Neural crest cell (in vitro differentiated cells): ENCODE measurements around the gene ABCA1. TPM values are rescaled to one million over a fixed set of nuclear protein-coding genes. Genes with fewer than 3 reads are reported as not detected.

Experiments used
- DNase-seq: peaks from one replicate; pipeline ENCODE4 v3.0.0; 2021; ENCODE audit warnings: low read depth, mixed read lengths, low spot score
- H3K27ac Mint-ChIP-seq: one replicate; pipeline ENCODE4 v1.8.0; 2021; ENCODE audit warnings: mild to moderate bottlenecking, mixed read lengths; ENCODE audit not compliant: unreplicated experiment
- H3K27me3 Mint-ChIP-seq: 2 replicates; pipeline ENCODE4 v1.8.0; 2021; ENCODE audit warnings: low read depth, mild to moderate bottlenecking, mixed read lengths
- H3K36me3 Mint-ChIP-seq: 2 replicates; pipeline ENCODE4 v1.8.0; 2021; ENCODE audit warnings: low read depth, mild to moderate bottlenecking, mixed read lengths
- H3K4me1 Mint-ChIP-seq: 2 replicates; pipeline ENCODE4 v1.8.0; 2021; ENCODE audit warnings: mixed read lengths
- H3K4me3 Mint-ChIP-seq: one replicate; pipeline ENCODE4 v1.8.0; 2021; ENCODE audit warnings: mild to moderate bottlenecking, mixed read lengths
- H3K9me3 Mint-ChIP-seq: 2 replicates; pipeline ENCODE4 v1.8.0; 2021; ENCODE audit warnings: mixed read lengths
- total RNA-seq: library from RNA; stranded (reverse); gene quantifications from 2 replicates; pipeline ENCODE4 v1.2.1, GENCODE V29; 2021
- TF ChIP-seq, protein P1 (sequence below): fragments of 200-600 bp; sonication (generic); conservative IDR thresholded peaks from 2 replicates; pipeline ENCODE4 v1.5.0; 2021; ENCODE audit warnings: antibody characterized with exemption, mild to moderate bottlenecking

Gene ABCA1
- total RNA-seq, 1 donor from 2014 or later, result 6.5 TPM

DNA sequence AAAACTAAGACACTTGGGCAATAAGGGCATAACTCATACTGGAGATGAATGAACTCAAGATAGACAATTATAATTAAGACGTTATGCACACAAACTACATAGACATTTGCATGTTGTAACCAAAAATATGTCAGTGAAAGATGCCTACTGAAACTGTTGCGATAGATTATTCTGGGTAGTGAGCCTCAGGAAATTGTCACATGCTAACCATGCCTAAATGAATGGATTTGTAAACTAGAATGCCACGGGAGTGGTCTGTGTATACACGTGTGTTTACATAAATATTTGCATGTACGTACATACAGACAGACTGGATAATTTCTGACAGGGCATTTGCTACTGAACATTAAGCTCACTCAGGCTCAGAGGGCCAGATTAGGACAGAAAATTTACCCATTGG lies 162.8 kb downstream of the ABCA1 start:
- TF ChIP-seq, protein P1, sequence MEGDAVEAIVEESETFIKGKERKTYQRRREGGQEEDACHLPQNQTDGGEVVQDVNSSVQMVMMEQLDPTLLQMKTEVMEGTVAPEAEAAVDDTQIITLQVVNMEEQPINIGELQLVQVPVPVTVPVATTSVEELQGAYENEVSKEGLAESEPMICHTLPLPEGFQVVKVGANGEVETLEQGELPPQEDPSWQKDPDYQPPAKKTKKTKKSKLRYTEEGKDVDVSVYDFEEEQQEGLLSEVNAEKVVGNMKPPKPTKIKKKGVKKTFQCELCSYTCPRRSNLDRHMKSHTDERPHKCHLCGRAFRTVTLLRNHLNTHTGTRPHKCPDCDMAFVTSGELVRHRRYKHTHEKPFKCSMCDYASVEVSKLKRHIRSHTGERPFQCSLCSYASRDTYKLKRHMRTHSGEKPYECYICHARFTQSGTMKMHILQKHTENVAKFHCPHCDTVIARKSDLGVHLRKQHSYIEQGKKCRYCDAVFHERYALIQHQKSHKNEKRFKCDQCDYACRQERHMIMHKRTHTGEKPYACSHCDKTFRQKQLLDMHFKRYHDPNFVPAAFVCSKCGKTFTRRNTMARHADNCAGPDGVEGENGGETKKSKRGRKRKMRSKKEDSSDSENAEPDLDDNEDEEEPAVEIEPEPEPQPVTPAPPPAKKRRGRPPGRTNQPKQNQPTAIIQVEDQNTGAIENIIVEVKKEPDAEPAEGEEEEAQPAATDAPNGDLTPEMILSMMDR, result no peak
- Mint-ChIP-seq H3K27me3 (no peaks in the 10 kb centered on the region), H3K36me3 (peaks cover 7% of the 10 kb centered on the region), H3K9me3 (peaks cover 3% of the 10 kb centered on the region), H3K4me3 (peak overlapping the region; percentile 99), H3K27ac (no peak overlapping the region), H3K4me1 (peaks cover 16% of the 10 kb centered on the region)
- DNase-seq, result no peak

DNA sequence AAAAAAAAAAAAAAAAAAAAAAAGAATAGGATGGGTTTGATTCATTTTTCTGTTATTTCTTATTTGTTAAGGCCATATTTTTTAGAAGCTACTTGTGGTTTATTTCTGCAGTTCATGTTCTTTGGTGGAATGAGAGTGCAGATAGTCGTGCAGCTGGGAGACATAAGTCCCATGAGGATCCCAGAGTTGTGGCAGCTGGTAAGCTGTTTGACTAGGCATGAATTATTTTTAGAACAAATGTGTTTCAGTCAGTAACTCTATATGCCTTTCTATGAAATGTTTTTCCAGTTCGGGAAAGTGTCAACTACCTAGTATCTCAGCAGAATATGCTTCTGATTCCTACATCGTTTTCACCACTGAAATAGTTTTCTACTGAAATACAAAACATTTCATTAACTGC lies 169.0 kb downstream of the ABCA1 start:
- Mint-ChIP-seq H3K36me3 (peaks cover 7% of the 10 kb centered on the region), H3K9me3 (peaks cover 3% of the 10 kb centered on the region), H3K4me1 (peaks cover 6% of the 10 kb centered on the region), H3K27ac (no peak overlapping the region), H3K4me3 (no peak overlapping the region), H3K27me3 (no peaks in the 10 kb centered on the region)
- no peak for DNase-seq
- TF ChIP-seq, protein P1, result no peak

DNA sequence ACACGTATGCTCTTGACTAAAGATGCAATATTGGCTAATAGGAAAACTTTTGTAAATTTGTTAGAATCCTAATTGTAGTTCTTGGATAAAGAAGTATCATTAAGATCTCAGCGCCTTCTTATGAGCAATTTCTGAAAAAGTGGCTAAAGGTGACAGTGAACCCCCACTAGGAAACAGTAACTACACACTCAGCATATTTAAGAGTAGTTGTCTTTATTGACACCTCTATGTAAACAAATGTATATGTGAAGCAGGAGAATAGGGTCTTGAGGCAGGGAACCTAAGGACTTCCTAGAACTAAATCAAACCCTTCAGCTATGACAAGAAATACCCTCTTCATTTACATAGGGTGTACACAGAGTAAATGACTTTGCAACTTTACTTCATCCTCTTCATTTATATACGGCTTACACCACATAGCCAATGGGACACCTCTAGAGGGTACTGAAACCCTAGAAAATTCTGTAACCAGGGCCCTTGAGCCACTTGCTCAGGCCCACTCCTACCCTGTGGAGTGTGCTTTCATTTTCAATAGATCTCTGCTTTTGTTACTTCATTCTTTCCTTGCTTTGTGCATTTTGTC lies 177.7 kb downstream of the ABCA1 start:
- no peaks in the 10 kb centered on the region for H3K36me3 Mint-ChIP-seq
- H3K4me1 Mint-ChIP-seq, result peaks cover 17% of the 10 kb centered on the region
- TF ChIP-seq, protein P1, result no peak
- peaks cover 17% of the 10 kb centered on the region for H3K27me3 Mint-ChIP-seq
- H3K27ac Mint-ChIP-seq, result no peak overlapping the region
- no peak for DNase-seq
- peak overlapping the region; percentile 21 for H3K4me3 Mint-ChIP-seq
- no peaks in the 10 kb centered on the region for H3K9me3 Mint-ChIP-seq

DNA sequence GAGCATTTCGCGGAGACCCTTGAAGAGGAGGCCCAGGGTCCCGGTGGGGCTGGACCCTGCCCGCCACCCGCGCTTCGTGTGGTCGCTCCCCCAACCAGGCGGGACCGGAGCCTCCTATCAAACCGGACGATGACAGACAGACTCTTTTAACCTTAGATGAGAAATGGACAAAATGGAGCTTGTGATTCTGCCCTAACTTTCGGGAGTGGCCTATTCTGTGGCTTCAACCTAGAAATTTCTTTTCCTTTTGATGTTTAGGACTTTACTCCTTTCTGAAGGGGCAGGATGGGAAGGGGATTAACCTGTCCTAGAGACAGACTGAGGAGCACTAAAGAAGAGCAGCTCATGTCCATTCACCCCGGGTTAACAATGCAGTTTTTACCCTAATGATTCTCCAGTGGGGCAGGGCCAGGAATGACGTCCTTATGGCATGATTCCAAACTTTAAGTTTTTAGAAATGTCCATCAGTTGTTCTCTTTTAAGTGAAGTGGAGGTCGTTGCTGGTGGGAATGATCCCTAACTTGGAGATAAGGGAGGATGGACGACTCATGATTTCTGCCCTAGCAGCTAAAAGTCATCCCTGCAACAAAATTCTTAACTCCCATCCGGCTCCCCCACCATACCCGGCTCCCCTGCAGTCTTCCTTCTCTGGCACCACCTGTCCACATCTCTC lies 179.5 kb downstream of the ABCA1 start:
- peak overlapping the region; percentile 76 for H3K27ac Mint-ChIP-seq

DNA sequence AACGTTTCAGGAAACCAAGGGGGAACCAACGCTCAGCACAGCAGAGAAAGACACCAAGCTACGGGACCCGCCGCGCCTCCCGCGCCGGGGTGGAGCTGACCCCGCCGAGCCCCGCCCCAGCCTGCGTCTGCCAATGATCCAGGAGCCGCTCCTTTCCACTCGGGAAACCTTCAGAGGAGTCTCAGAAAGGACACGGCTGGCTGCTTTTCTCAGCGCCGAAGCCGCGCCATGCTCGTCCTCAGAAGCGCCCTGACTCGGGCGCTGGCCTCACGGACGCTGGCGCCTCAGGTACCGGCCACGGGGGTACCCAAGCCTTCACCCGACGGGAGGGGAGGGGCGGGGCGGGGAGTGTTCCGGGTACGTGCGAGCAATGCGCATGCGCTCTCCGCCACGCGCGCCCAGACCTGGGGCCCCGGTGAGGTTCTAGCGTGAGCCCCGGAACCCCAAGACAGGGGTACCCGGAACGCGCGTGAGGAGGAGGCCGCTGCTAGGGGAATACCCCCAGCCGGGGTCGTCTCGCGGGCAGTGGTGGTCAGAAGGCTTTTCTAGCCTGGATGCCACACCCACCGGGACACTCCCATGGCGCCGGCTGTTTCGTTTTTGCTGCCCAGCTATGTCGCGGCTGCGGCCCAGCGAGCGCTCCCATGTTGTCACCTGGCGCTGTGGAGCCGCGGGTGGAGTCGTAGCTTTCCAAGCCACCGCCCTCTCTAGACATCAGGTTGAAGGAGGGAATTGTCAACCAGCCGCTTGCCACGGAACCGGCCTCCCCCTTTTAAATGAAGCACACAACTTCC lies 180.2 kb downstream of the ABCA1 start, which contains the start of gene NIPSNAP3A:
Gene NIPSNAP3A (plus strand): TSS at position 119 of the 794 bp plus-strand sequence. CDS start 110 bp downstream, at position 229.
- Mint-ChIP-seq H3K27me3 (peaks cover 33% of the 10 kb centered on the region), H3K36me3 (no peaks in the 10 kb centered on the region), H3K4me3 (peak within 1 kb of the TSS; percentile 91), H3K27ac (peak within 1 kb of the TSS; percentile 97), H3K9me3 (no peaks in the 10 kb centered on the region), H3K4me1 (peaks cover 17% of the 10 kb centered on the region)
- peak; percentile 72 for DNase-seq
- TF ChIP-seq, protein P1, result no peak

More for the DNA sequence above, 179.5 kb downstream of the ABCA1 start:
- Mint-ChIP-seq H3K27me3 (peaks cover 30% of the 10 kb centered on the region), H3K36me3 (no peaks in the 10 kb centered on the region), H3K4me1 (peaks cover 17% of the 10 kb centered on the region), H3K9me3 (no peaks in the 10 kb centered on the region), H3K4me3 (peak overlapping the region; percentile 91)
- TF ChIP-seq, protein P1, result no peak
- DNase-seq, result no peak
